GM10266 (cell line): ENCODE data around the gene CHST9.
"Not testable (repeated sequence)": the region's sequence is repeated elsewhere in the genome, so short reads cannot be mapped to it uniquely, and the experiment has no call there.

ENCODE experiments used
- DNase-seq: peaks from one replicate; pipeline ENCODE4 v3.0.0; 2012; ENCODE audit errors: extremely low spot score
- TF ChIP-seq, protein P1 (sequence below): IDR thresholded peaks from 2 replicates; pipeline ENCODE4 v1.5.1; 2012; ENCODE audit warnings: mild to moderate bottlenecking, low read depth; ENCODE audit not compliant: control insufficient read depth, insufficient read depth; ENCODE audit errors: missing control alignments

Gene CHST9

DNA sequence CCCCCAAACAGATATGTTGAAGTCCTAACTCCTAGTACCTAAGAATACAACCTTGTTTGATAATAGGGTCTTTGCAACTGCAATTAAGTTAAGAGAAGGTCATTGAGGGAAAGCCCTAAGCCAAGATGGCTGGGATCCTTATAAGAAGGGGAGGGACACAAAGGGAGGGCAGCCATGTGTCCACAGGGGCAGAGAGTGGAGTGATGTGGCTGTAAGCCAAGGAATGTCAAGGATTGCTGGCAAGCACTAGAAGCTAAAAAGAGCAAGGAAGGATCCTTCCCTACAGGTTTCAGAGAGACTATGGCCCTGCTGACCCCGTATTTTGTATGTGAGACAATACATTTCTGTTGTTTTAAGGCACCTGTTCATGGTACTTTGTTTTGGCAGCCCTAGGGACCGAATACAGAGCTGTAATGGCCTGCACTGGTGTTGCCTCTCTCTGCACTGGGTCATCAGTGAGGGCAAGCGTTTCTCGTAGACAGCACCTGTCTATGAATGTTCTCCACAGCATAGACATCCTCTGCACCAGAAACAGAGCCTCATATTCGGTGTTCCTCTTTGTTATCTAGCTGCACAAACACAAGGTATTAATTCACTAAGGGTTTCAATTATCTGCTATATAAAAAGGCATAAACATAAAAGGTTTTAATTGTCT, 244.2 kb downstream of the CHST9 start:
- DNase-seq, result no peak
- TF ChIP-seq, protein P1, sequence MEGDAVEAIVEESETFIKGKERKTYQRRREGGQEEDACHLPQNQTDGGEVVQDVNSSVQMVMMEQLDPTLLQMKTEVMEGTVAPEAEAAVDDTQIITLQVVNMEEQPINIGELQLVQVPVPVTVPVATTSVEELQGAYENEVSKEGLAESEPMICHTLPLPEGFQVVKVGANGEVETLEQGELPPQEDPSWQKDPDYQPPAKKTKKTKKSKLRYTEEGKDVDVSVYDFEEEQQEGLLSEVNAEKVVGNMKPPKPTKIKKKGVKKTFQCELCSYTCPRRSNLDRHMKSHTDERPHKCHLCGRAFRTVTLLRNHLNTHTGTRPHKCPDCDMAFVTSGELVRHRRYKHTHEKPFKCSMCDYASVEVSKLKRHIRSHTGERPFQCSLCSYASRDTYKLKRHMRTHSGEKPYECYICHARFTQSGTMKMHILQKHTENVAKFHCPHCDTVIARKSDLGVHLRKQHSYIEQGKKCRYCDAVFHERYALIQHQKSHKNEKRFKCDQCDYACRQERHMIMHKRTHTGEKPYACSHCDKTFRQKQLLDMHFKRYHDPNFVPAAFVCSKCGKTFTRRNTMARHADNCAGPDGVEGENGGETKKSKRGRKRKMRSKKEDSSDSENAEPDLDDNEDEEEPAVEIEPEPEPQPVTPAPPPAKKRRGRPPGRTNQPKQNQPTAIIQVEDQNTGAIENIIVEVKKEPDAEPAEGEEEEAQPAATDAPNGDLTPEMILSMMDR, result no peak

DNA sequence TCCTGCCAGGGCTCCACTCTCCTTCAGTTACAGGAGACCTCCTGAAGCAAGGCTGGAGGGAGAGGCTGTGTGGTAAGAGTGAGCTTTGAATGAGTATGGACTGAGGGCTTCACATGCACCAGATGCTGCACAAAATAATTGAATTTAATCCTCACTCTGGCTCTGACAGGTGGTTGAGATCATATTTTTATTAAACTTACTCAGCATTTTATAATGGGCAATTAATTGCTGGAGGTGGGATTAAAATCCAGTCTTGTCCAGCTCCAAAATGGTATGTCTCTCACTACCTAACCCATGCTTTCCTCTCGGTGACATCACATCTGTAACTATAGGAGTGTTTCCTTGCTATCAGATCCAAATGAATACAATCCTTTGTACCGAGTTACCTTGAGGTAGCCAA, 253.4 kb downstream of the CHST9 start:
- DNase-seq, result no peak
- TF ChIP-seq, protein P1, result no peak

DNA sequence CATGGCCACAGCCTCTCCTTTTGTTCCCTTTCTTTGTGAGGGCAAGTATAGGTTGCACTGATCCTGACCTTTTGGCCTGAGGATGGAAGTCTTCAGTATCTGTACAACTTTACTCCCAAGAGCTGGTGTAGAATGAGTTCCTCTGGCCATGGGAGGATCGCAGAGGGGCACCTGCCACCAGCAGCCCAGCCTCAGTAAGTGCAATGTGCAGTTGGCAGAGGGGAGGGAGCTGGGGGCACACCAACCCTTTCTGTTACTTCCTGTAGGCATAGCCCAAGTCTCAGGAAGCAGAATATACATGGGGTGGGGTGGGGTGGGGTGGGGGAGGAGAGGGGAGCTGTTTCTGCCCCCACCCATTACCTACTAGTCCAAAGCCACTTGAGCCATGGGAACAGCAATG, 254.5 kb downstream of the CHST9 start:
- DNase-seq, result no peak
- TF ChIP-seq, protein P1, result no peak

GRCh38 chr18:26928670-26929313, 256.3 kb downstream of the CHST9 start:
- TF ChIP-seq, protein P1, result no peak

GRCh38 chr18:26927822-26928221, 257.3 kb downstream of the CHST9 start:
- not testable (repeated sequence) for DNase-seq

More at GRCh38 chr18:26928670-26929313, 256.3 kb downstream of the CHST9 start:
- DNase-seq, result no peak

- TF ChIP-seq, protein P1, result no peak
- no peak for DNase-seq
Measured at GRCh38 chr18:26926066-26926675, 258.9 kb downstream of the CHST9 start.

DNA sequence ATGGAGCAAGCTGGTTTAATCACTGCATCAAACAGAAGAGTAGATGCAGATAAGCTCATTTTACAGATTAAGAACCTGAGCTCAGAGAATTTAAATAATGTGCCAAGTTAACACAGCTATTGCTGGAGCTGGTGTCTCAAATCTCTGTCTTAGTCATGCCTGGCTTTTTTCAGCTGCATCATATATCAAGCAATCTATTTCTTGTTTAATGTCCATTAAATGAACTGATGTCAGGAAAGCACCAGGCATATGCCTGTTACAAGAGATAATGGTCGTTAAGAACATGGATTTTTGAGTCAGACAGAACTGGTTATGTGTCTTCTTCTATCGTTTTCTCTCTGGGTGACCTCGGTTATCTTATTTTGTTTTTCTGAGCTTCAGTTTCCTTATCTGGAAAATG, 259.8 kb downstream of the CHST9 start:
- no peak for DNase-seq
- TF ChIP-seq, protein P1, result no peak
